Sigmoid colon (tissue), 7 donors: ENCODE results near the gene PDLIM1. TPM values are rescaled to one million over a fixed set of nuclear protein-coding genes. Genes with fewer than 3 reads are reported as not detected.

Experiments used
- DNase-seq: peaks from one replicate; pipeline ENCODE4 v3.0.0-alpha.2; 2019
- H3K27ac ChIP-seq, 4 donors: fragments of 200-600 bp; sonication (generic); one replicate each; pipeline ENCODE4 v1.5.1; 2016 to 2019; ENCODE audit warnings: mild to moderate bottlenecking in 1 of 4
- H3K27me3 ChIP-seq, 3 donors: fragments of 200-600 bp; sonication (generic); one replicate each; pipeline ENCODE4 v1.5.1; 2019; ENCODE audit warnings: mild to moderate bottlenecking in 1 of 3
- H3K36me3 ChIP-seq, 4 donors: fragments of 200-600 bp; sonication (generic); one replicate each; pipeline ENCODE4 v1.5.1; 2016 to 2019
- H3K4me1 ChIP-seq, 4 donors: fragments of 200-600 bp; sonication (generic); one replicate each; pipeline ENCODE4 v1.5.1; 2017 to 2019
- H3K4me3 ChIP-seq, 4 donors: fragments of 200-600 bp; sonication (generic); one replicate each; pipeline ENCODE4 v1.5.1; 2017 to 2019; ENCODE audit warnings: mild to moderate bottlenecking in 2 of 4, moderate library complexity in 1 of 4
- H3K9me3 ChIP-seq, 4 donors: fragments of 200-600 bp in 3 of 4; sonication (generic) in 3 of 4; one replicate each; pipeline versions ENCODE4 v1.5.1 to v1.6.1; 2013 to 2019
- CTCF ChIP-seq, 4 experiments: fragments of 450-650 bp in 3 of 4; fragments of 200-600 bp in 1 of 4; IDR thresholded peaks; one replicate each; pipeline ENCODE4 v1.5.1; 2016 to 2019; ENCODE audit warnings: antibody characterized with exemption in 4 of 4, mild to moderate bottlenecking in 3 of 4, moderate library complexity in 2 of 4
- EP300 ChIP-seq, 4 donors: sonication (generic); formaldehyde crosslinking; IDR thresholded peaks; one replicate each; pipeline ENCODE4 v1.6.1; 2017; ENCODE audit warnings: antibody characterized with exemption in 4 of 4
- POLR2A ChIP-seq, 2 donors: fragments of 450-650 bp; IDR thresholded peaks; one replicate each; pipeline ENCODE4 v1.6.1; 2016; ENCODE audit warnings: antibody characterized with exemption in 2 of 2, mild to moderate bottlenecking in 2 of 2, moderate library complexity in 2 of 2
- POLR2AphosphoS5 ChIP-seq, 4 donors: sonication (generic); formaldehyde crosslinking; IDR thresholded peaks; one replicate each; pipeline ENCODE4 v1.6.1; 2017; ENCODE audit warnings: antibody characterized with exemption in 4 of 4
- WGBS, 2 donors: extraction: QIAGEN DNeasy Blood & Tissue Kit; methylation state at CpG; one replicate each; pipeline ENCODE4 v1.1.7; 2013; 5-methylcytosine and 5-hydroxymethylcytosine counted together
- intact Hi-C: fragments of 100-400 bp; cut with DNase I; formaldehyde crosslinking; loops from one replicate; pipeline ENCODE4 v1.15.1; 2023
- polyA plus RNA-seq, 3 donors: library from polyadenylated mRNA; stranded (reverse); fragments of 200-250 nt; gene quantifications; one replicate each; pipeline ENCODE4 v1.2.3, GENCODE V29; 2013
- total RNA-seq, 4 donors: library from RNA; depleted of rRNA; stranded (reverse); fragments of >200 nt; gene quantifications; one replicate each; pipeline ENCODE4 v1.1.0, GENCODE V29; 2016
- donor health status: healthy with polysubstance abuse.
- donor health status: Bipolar disorder and iron deficiency.
- donor health status: healthy.

The PDLIM1 gene
- total and polyA plus RNA-seq, 7 donors = 27.8 to 488 (median 75.3) TPM

GRCh38 chr10:95276367-95277200, 14.2 kb downstream of the PDLIM1 start:
- Histone ChIP-seq H3K4me1 (peaks cover 0 to 29% (median 12%) of the 10 kb centered on the region in 4 donors), H3K27ac (peak overlapping the region; percentile 41 to 81 (median 78)), H3K9me3 (no peaks in the 10 kb centered on the region), H3K36me3 (no peaks in the 10 kb centered on the region), H3K27me3 (no peaks in the 10 kb centered on the region), H3K4me3 (no peak overlapping the region)
- intact Hi-C loops = no loop called here
- TF ChIP-seq EP300 (IDR thresholded peaks at IDR 0.05) = no peak
- WGBS, 2 donors = 45 to 69% methylated on average over 8 of the region's 8 CpGs
- no peak for DNase-seq

- Histone ChIP-seq H3K4me3 (no peak overlapping the region), H3K27ac (peak overlapping the region; percentile 41 to 81 (median 78)), H3K27me3 (no peaks in the 10 kb centered on the region), H3K4me1 (peaks cover 0 to 29% (median 12%) of the 10 kb centered on the region in 4 donors), H3K9me3 (no peaks in the 10 kb centered on the region), H3K36me3 (no peaks in the 10 kb centered on the region)
- DNase-seq = no peak
- TF ChIP-seq POLR2AphosphoS5 (IDR thresholded peaks at IDR 0.05) (no peak), EP300 (IDR thresholded peaks at IDR 0.05) (no peak), POLR2A (IDR thresholded peaks at IDR 0.05) (no peak), CTCF (IDR thresholded peaks at IDR 0.05) (no peak)
- WGBS, 2 donors = 63 to 86% methylated on average over 1 of the region's 1 CpG
- intact Hi-C loops = no loop called here
Measured at GRCh38 chr10:95275726-95276366, 15.0 kb downstream of the PDLIM1 start.

- intact Hi-C loops = no loop called here
- Histone ChIP-seq H3K27me3 (no peaks in the 10 kb centered on the region), H3K9me3 (no peaks in the 10 kb centered on the region), H3K36me3 (no peaks in the 10 kb centered on the region), H3K4me1 (peaks cover 0 to 29% (median 8%) of the 10 kb centered on the region in 4 donors), H3K4me3 (no peak overlapping the region), H3K27ac (peak overlapping the region; percentile 71 to 81 (median 78))
- TF ChIP-seq POLR2AphosphoS5 (IDR thresholded peaks at IDR 0.05) (peak; percentile 32 to 55 (median 42)), EP300 (IDR thresholded peaks at IDR 0.05) (peak in 1 of 4 donors; percentile 2), POLR2A (IDR thresholded peaks at IDR 0.05) (no peak)
- DNase-seq = peak; percentile 89
- 26 to 64% methylated on average over 13 of the region's 13 CpGs for WGBS, 2 donors
Measured at GRCh38 chr10:95273393-95274312, 17.1 kb downstream of the PDLIM1 start.

- Histone ChIP-seq H3K9me3 (no peaks in the 10 kb centered on the region), H3K4me3 (no peak overlapping the region), H3K4me1 (peaks cover 0 to 25% (median 6%) of the 10 kb centered on the region in 4 donors), H3K27me3 (no peaks in the 10 kb centered on the region), H3K36me3 (no peaks in the 10 kb centered on the region), H3K27ac (peak overlapping the region; percentile 43 to 74 (median 58))
- intact Hi-C loops = no loop called here
- DNase-seq = no peak
- TF ChIP-seq EP300 (IDR thresholded peaks at IDR 0.05) (peak in 2 of 4 donors; percentile 35 to 53), CTCF (IDR thresholded peaks at IDR 0.05) (no peak), POLR2AphosphoS5 (IDR thresholded peaks at IDR 0.05) (peak in 2 of 4 donors; percentile 36 to 71)
- 78 to 80% methylated on average over 12 of the region's 12 CpGs for WGBS, 2 donors
Measured at GRCh38 chr10:95268438-95268837, 22.4 kb downstream of the PDLIM1 start.

- 15 to 69% methylated on average over 3 of the region's 3 CpGs for WGBS, 2 donors
Measured at GRCh38 chr10:95267251-95267650, 23.6 kb downstream of the PDLIM1 start.

More at GRCh38 chr10:95267251-95267650, 23.6 kb downstream of the PDLIM1 start:
- H3K4me3 ChIP-seq = no peak overlapping the region
- intact Hi-C loops = no loop called here
- H3K27ac ChIP-seq = peak overlapping the region in 3 of 4 donors; percentile 56 to 74 (median 60)
- H3K9me3 ChIP-seq = no peaks in the 10 kb centered on the region
- H3K27me3 ChIP-seq = no peaks in the 10 kb centered on the region
- DNase-seq = no peak
- no peaks in the 10 kb centered on the region for H3K36me3 ChIP-seq
- TF ChIP-seq CTCF (IDR thresholded peaks at IDR 0.05) (no peak), POLR2A (IDR thresholded peaks at IDR 0.05) (no peak), POLR2AphosphoS5 (IDR thresholded peaks at IDR 0.05) (no peak), EP300 (IDR thresholded peaks at IDR 0.05) (no peak)
- H3K4me1 ChIP-seq = peaks cover 0 to 18% (median 6%) of the 10 kb centered on the region in 4 donors
